Stimulated activated CD4-positive, alpha-beta T cell treated with anti-CD3 and anti-CD28 coated beads, Interleukin-2, amount 100 ng/mL, for 24 hours (primary cell): ENCODE results near the gene STK32C.

Source experiments
- DNase-seq, 2 donors: peaks; one replicate each; pipeline ENCODE4 v3.0.0-alpha.2; 2020

STK32C gene

GRCh38 chr10:132242103-132242840, 65.5 kb downstream of the STK32C start:
- DNase-seq: no peak

- DNase-seq: no peak
Observed at GRCh38 chr10:132241496-132241895, 66.3 kb downstream of the STK32C start.

- DNase-seq: no peak
Observed at GRCh38 chr10:132241086-132241485, 66.7 kb downstream of the STK32C start.

GRCh38 chr10:132240581-132240980, 67.2 kb downstream of the STK32C start:
- no peak for DNase-seq

- no peak for DNase-seq
Observed at GRCh38 chr10:132240156-132240555, 67.6 kb downstream of the STK32C start.

GRCh38 chr10:132239126-132240031, 68.4 kb downstream of the STK32C start:
- no peak for DNase-seq

- DNase-seq: no peak
Observed at GRCh38 chr10:132238371-132239125, 69.2 kb downstream of the STK32C start.

GRCh38 chr10:132237871-132238270, 69.9 kb downstream of the STK32C start:
- DNase-seq: no peak

- no peak for DNase-seq
Observed at GRCh38 chr10:132237396-132237795, 70.4 kb downstream of the STK32C start.

GRCh38 chr10:132236881-132237280, 70.9 kb downstream of the STK32C start:
- no peak for DNase-seq

- no peak for DNase-seq
Observed at GRCh38 chr10:132236161-132236560, 71.6 kb downstream of the STK32C start.

- DNase-seq: no peak
Observed at GRCh38 chr10:132234860-132235259, 72.9 kb downstream of the STK32C start.

GRCh38 chr10:132233501-132234085, 74.2 kb downstream of the STK32C start:
- DNase-seq: no peak

- DNase-seq: no peak
Observed at GRCh38 chr10:132232981-132233380, 74.8 kb downstream of the STK32C start.

- DNase-seq: peak in 1 of 2 donors; percentile 41
Observed at GRCh38 chr10:132232023-132232951, 75.5 kb downstream of the STK32C start.

- no peak for DNase-seq
Observed at GRCh38 chr10:132231656-132232022, 76.1 kb downstream of the STK32C start.

GRCh38 chr10:132230557-132231210, 77.1 kb downstream of the STK32C start:
- no peak for DNase-seq

GRCh38 chr10:132229834-132230556, 77.8 kb downstream of the STK32C start:
- peak; percentile 44 to 49 for DNase-seq

GRCh38 chr10:132229096-132229495, 78.7 kb downstream of the STK32C start:
- DNase-seq: no peak

- DNase-seq: no peak
Observed at GRCh38 chr10:132228616-132229015, 79.1 kb downstream of the STK32C start.
